K562 (cell line): Measurements from ENCODE around the gene AQP1.

Source experiments
- GABPA ChIP-seq: fragments of 200-800 bp; sonication (Bioruptor generic); conservative IDR thresholded peaks from 2 replicates; pipeline ENCODE4 v1.6.1; 2016; ENCODE audit warnings: low read depth, missing genetic modification characterization, missing compliant biosample characterization
- RCOR1 ChIP-seq, 2 experiments: IDR thresholded peaks; 2 replicates each; pipeline ENCODE4 v1.6.1; 2012; ENCODE audit warnings: low read depth in 2 of 2, low read length in 2 of 2, borderline replicate concordance in 1 of 2, improper control_type of control experiment in 1 of 2
- SAFB2 ChIP-seq: fragments of 200-400 bp; formaldehyde crosslinking; IDR thresholded peaks from 2 replicates; pipeline ENCODE4 v1.6.1; 2018; ENCODE audit warnings: borderline replicate concordance, low read length, low read depth, moderate library complexity; ENCODE audit not compliant: severe bottlenecking
- ZNF174 ChIP-seq: fragments of 250-450 bp; sonication (Bioruptor Pico); IDR thresholded peaks from 2 replicates; pipeline ENCODE4 v1.4.0; 2020; ENCODE audit warnings: mild to moderate bottlenecking

DNA sequence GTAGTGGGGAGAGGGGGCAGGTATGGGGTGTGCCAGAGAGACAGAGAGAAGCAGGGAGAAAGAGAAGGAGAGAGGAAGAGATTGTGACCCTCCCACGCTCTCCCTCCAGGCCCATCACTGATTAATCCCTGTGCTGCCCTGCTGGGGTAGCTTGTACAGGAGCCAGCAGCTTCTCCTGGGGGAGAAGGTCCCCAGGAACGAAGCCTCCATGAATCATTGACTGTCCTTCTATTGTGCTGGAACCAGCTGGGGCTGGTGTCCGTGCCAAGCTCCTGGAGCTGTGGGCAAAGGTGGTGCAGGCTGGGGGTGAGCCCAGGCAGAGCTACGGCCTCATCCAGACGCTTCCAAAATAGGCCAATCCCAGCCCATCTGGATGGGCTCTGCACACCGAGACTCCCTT is 20.9 kb downstream of the AQP1 start:
- TF ChIP-seq RCOR1 (IDR thresholded peaks at IDR 0.05; ENCODE audit: borderline replicate concordance in 1 of 2, low read depth in 2 of 2, low read length in 2 of 2) (no peak), ZNF174 (CRISPR knock-in tag) (no peak), GABPA (tag) (no peak), SAFB2 (no peak)
